K562 (cell line): ENCODE results near the gene SLC12A4. TPM values are rescaled to one million over a fixed set of nuclear protein-coding genes. Genes with fewer than 3 reads are reported as not detected.
A peak's percentile ranks its signal among the peaks of the same experiment; 100 is the strongest.

Source experiments
- FOXP4 ChIP-seq: sonication (generic); formaldehyde crosslinking; IDR thresholded peaks from 2 replicates; pipeline ENCODE4 v1.8.0; 2022; ENCODE audit warnings: mild to moderate bottlenecking, missing genetic modification reagents, borderline replicate concordance
- GABPB2 ChIP-seq: fragments of 250-450 bp; sonication (Bioruptor Pico); conservative IDR thresholded peaks from 2 replicates; pipeline ENCODE4 v1.5.1; 2021; ENCODE audit warnings: mild to moderate bottlenecking
- HEY1 ChIP-seq: fragments of 250-450 bp; sonication (Bioruptor Pico); IDR thresholded peaks from 2 replicates; pipeline ENCODE4 v1.5.0; 2020; ENCODE audit warnings: mild to moderate bottlenecking, moderate library complexity, borderline replicate concordance
- HMGXB4 ChIP-seq: sonication (generic); formaldehyde crosslinking; IDR thresholded peaks from 2 replicates; pipeline ENCODE4 v1.8.1; 2023; ENCODE audit warnings: mild to moderate bottlenecking, missing genetic modification reagents
- NELFE ChIP-seq: IDR thresholded peaks from 2 replicates; pipeline ENCODE4 v1.6.1; 2011; ENCODE audit warnings: mild to moderate bottlenecking; ENCODE audit not compliant: insufficient read depth, insufficient read length
- NR2C2 ChIP-seq, 2 experiments: fragments of 200-800 bp in 1 of 2; sonication (Bioruptor generic) in 1 of 2; sonication (generic) in 1 of 2; formaldehyde crosslinking in 1 of 2; IDR thresholded peaks; 2 replicates each; pipeline versions ENCODE4 v1.6.1 to v1.8.0; 2016 to 2022; ENCODE audit warnings: mild to moderate bottlenecking in 1 of 2, missing compliant biosample characterization in 1 of 2, missing genetic modification characterization in 1 of 2, missing genetic modification reagents in 1 of 2
- PCBP1 ChIP-seq: fragments of 200-400 bp; formaldehyde crosslinking; IDR thresholded peaks from 2 replicates; pipeline ENCODE4 v1.6.1; 2018; ENCODE audit warnings: mild to moderate bottlenecking, low read depth, low read length; ENCODE audit not compliant: poor library complexity, severe bottlenecking
- POLR2AphosphoS5 ChIP-seq: IDR thresholded peaks from 2 replicates; pipeline ENCODE4 v1.6.1; 2011; ENCODE audit warnings: mild to moderate bottlenecking, low read depth, low read length, moderate library complexity; ENCODE audit not compliant: control insufficient read depth, insufficient read depth
- RBM15 ChIP-seq: fragments of 200-400 bp; formaldehyde crosslinking; IDR thresholded peaks from 2 replicates; pipeline ENCODE4 v1.6.1; 2018; ENCODE audit warnings: mild to moderate bottlenecking, low read length, moderate library complexity; ENCODE audit not compliant: insufficient read depth
- SIRT6 ChIP-seq: IDR thresholded peaks from one replicate; pipeline ENCODE4 v1.6.1; 2012; ENCODE audit warnings: low read depth, mild to moderate bottlenecking, control low read depth, inconsistent platforms, low read length, moderate library complexity
- TBL1XR1 ChIP-seq, 2 experiments: IDR thresholded peaks; 2 replicates each; pipeline ENCODE4 v1.6.1; 2012; ENCODE audit warnings: improper control_type of control experiment in 2 of 2, low read length in 2 of 2, mild to moderate bottlenecking in 1 of 2
- THAP12 ChIP-seq: fragments of 250-450 bp; sonication (Bioruptor Pico); IDR thresholded peaks from 2 replicates; pipeline ENCODE4 v1.9.0; 2021; ENCODE audit warnings: mild to moderate bottlenecking, inconsistent platforms
- U2AF1 ChIP-seq: fragments of 200-400 bp; formaldehyde crosslinking; optimal IDR thresholded peaks from 2 replicates; pipeline ENCODE3; 2017; ENCODE audit warnings: mild to moderate bottlenecking, low read depth, low read length, moderate library complexity
- ZNF224 ChIP-seq: sonication (generic); formaldehyde crosslinking; IDR thresholded peaks from 2 replicates; pipeline ENCODE4 v1.8.0; 2022; ENCODE audit warnings: mild to moderate bottlenecking, missing genetic modification reagents
- ZNF324 ChIP-seq: fragments of 250-450 bp; sonication (Bioruptor Pico); IDR thresholded peaks from 2 replicates; pipeline ENCODE4 v1.4.0; 2020; ENCODE audit warnings: mild to moderate bottlenecking
- ZNF699 ChIP-seq: fragments of 250-450 bp; sonication (Bioruptor Pico); IDR thresholded peaks from 2 replicates; pipeline ENCODE4 v1.8.0; 2021; ENCODE audit warnings: mild to moderate bottlenecking, moderate library complexity; ENCODE audit not compliant: insufficient replicate concordance
- polyA plus RNA-seq, 8 experiments: library from polyadenylated mRNA; depleted of rRNA in 4 of 8; stranded (reverse) in 5 of 8; unstranded in 3 of 8; fragments of >200 nt; fragmentation: Nextera tagmentation in 2 of 8; fragmentation: Illumina TruSeq in 1 of 8; extraction: Ambion mirVana in 2 of 8; extraction: Trizol in 1 of 8; gene quantifications; 2 replicates each; pipeline versions ENCODE4 v1.2.1 to v1.2.3, GENCODE V29; 2011 to 2014; ENCODE audit warnings: inconsistent platforms in 1 of 8, missing spikeins in 1 of 8
- total RNA-seq, 7 experiments: library from RNA; depleted of rRNA in 6 of 7; stranded (reverse); fragments of >200 nt in 6 of 7; fragmentation: Illumina TruSeq in 2 of 7; extraction: Trizol in 2 of 7; gene quantifications; 2 replicates each; pipeline versions ENCODE4 v1.2.1 to v1.2.3, GENCODE V29; 2011 to 2021; ENCODE audit warnings: low replicate concordance in 1 of 7
- TF ChIP-seq, protein P1 (sequence below): sonication (generic); formaldehyde crosslinking; IDR thresholded peaks from 2 replicates; pipeline ENCODE4 v1.8.0; 2023; ENCODE audit warnings: mild to moderate bottlenecking, missing genetic modification reagents

Gene SLC12A4
- total and polyA plus RNA-seq, 9 of the 15 experiments (the other 6 are each of a cell fraction or from before 2014, with no cell fraction given): 0.75 to 43.5 (median 15.0) TPM

DNA sequence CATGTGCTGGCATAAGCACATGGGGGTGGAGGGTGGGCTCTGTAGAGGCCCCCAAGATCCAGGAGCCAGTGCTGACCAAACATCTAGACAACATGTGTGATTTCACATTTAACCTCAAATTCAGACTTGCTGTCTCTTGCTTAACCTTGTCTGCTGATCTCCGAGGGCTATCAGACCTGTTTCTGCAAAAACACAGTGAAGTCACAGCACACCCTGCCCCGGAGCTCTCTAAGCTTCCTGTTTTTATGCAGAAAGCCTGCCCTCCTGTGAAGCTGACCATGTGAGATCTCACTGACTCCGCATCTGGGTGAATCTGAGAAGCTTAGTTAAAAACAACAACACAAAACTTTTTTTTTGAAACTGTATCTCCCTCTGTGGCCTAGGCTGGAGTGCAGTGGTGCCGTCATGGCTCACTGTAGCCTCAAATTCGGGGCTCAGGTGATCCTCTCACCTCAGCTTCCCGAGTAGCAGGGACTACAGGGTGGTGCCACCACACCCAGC is 37.4 kb upstream of the SLC12A4 start (continued):
- TF ChIP-seq NR2C2 (CRISPR knock-in tag; IDR thresholded peaks at IDR 0.05) (no peak), NR2C2 (tag; IDR thresholded peaks at IDR 0.05) (peak; percentile 46), U2AF1 (no peak), POLR2AphosphoS5 (no peak), PCBP1 (no peak), THAP12 (CRISPR knock-in tag) (no peak), HMGXB4 (CRISPR knock-in tag) (no peak), ZNF699 (no peak), SIRT6 (no peak), GABPB2 (CRISPR knock-in tag) (no peak), NELFE (no peak), ZNF224 (CRISPR knock-in tag) (no peak), ZNF324 (CRISPR knock-in tag) (no peak), HEY1 (CRISPR knock-in tag) (no peak), RBM15 (no peak), TBL1XR1 (IDR thresholded peaks at IDR 0.05; ENCODE audit: low read length in 2 of 2) (no peak), FOXP4 (CRISPR knock-in tag) (no peak)
- TF ChIP-seq, protein P1, sequence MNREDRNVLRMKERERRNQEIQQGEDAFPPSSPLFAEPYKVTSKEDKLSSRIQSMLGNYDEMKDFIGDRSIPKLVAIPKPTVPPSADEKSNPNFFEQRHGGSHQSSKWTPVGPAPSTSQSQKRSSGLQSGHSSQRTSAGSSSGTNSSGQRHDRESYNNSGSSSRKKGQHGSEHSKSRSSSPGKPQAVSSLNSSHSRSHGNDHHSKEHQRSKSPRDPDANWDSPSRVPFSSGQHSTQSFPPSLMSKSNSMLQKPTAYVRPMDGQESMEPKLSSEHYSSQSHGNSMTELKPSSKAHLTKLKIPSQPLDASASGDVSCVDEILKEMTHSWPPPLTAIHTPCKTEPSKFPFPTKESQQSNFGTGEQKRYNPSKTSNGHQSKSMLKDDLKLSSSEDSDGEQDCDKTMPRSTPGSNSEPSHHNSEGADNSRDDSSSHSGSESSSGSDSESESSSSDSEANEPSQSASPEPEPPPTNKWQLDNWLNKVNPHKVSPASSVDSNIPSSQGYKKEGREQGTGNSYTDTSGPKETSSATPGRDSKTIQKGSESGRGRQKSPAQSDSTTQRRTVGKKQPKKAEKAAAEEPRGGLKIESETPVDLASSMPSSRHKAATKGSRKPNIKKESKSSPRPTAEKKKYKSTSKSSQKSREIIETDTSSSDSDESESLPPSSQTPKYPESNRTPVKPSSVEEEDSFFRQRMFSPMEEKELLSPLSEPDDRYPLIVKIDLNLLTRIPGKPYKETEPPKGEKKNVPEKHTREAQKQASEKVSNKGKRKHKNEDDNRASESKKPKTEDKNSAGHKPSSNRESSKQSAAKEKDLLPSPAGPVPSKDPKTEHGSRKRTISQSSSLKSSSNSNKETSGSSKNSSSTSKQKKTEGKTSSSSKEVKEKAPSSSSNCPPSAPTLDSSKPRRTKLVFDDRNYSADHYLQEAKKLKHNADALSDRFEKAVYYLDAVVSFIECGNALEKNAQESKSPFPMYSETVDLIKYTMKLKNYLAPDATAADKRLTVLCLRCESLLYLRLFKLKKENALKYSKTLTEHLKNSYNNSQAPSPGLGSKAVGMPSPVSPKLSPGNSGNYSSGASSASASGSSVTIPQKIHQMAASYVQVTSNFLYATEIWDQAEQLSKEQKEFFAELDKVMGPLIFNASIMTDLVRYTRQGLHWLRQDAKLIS (CRISPR knock-in tag): no peak
